Transverse colon (tissue), 4 donors: ENCODE data around the gene CCDC7. TPM values are rescaled to one million over a fixed set of nuclear protein-coding genes. Genes with fewer than 3 reads are reported as not detected.
"Not testable (repeated sequence)": the region's sequence is repeated elsewhere in the genome, so short reads cannot be mapped to it uniquely, and the experiment has no call there.

ENCODE experiments used
- DNase-seq: peaks from one replicate; pipeline ENCODE4 v3.0.0-alpha.2; 2019
- H3K27ac ChIP-seq, 4 donors: fragments of 200-600 bp; sonication (generic); 2 replicates each; pipeline ENCODE4 v1.5.1; 2016 to 2018; ENCODE audit warnings: inconsistent platforms in 4 of 4
- H3K27me3 ChIP-seq: fragments of 200-600 bp; sonication (generic); 2 replicates; pipeline ENCODE4 v1.5.1; 2017; ENCODE audit warnings: inconsistent platforms
- H3K36me3 ChIP-seq, 4 donors: fragments of 200-600 bp; sonication (generic); 2 replicates each; pipeline ENCODE4 v1.5.1; 2017 to 2019; ENCODE audit warnings: inconsistent platforms in 4 of 4
- H3K4me1 ChIP-seq, 4 donors: fragments of 200-600 bp; sonication (generic); 2 replicates each; pipeline ENCODE4 v1.5.1; 2017 to 2020; ENCODE audit warnings: inconsistent platforms in 4 of 4
- H3K4me3 ChIP-seq, 4 donors: fragments of 200-600 bp; sonication (generic); 1 replicate in 1 of 4; 2 replicates in 3 of 4; pipeline versions ENCODE4 v1.5.1 to v1.6.1; 2017 to 2019; ENCODE audit warnings: inconsistent platforms in 4 of 4
- H3K9me3 ChIP-seq, 2 donors: fragments of 200-600 bp; sonication (generic); 2 replicates each; pipeline ENCODE4 v1.5.1; 2017 to 2019; ENCODE audit warnings: inconsistent platforms in 2 of 2
- EP300 ChIP-seq: sonication (generic); formaldehyde crosslinking; IDR thresholded peaks from one replicate; pipeline ENCODE4 v1.6.1; 2017; ENCODE audit warnings: antibody characterized with exemption, low read depth
- POLR2A ChIP-seq: fragments of 450-650 bp; IDR thresholded peaks from one replicate; pipeline ENCODE4 v1.6.1; 2016; ENCODE audit warnings: antibody characterized with exemption, mild to moderate bottlenecking, moderate library complexity
- POLR2AphosphoS5 ChIP-seq, 3 donors: sonication (generic); formaldehyde crosslinking; IDR thresholded peaks; one replicate each; pipeline ENCODE4 v1.6.1; 2016; ENCODE audit warnings: antibody characterized with exemption in 3 of 3
- WGBS, 2 donors: methylation state at CpG; one replicate each; pipeline ENCODE4 v1.1.5; 2018; ENCODE audit warnings: low coverage in 1 of 2; 5-methylcytosine and 5-hydroxymethylcytosine counted together
- in situ Hi-C, 4 donors: fragments of 200-750 bp; cut with MboI; loops; one replicate each; pipeline versions ENCODE4 v1.15.0 to v1.15.1; 2017; ENCODE audit warnings: low sequenced_read_pairs in 3 of 4, low pct_ligation_motif_present in 1 of 4, low pct_unique_long_range_greater_than_20kb in 1 of 4
- intact Hi-C: fragments of 100-400 bp; cut with DNase I; formaldehyde crosslinking; loops from one replicate; pipeline ENCODE4 v1.15.1; 2023; ENCODE audit warnings: low total_unique reads
- total RNA-seq, 4 donors: library from RNA; depleted of rRNA; stranded (reverse); fragments of >200 nt; gene quantifications; one replicate each; pipeline ENCODE4 v1.1.0, GENCODE V29; 2016
- TF ChIP-seq, protein P1 (sequence below), 5 experiments: fragments of 200-600 bp in 3 of 5; fragments of 450-650 bp in 2 of 5; sonication (generic) in 3 of 5; IDR thresholded peaks; 1 replicate in 2 of 5; 2 replicates in 3 of 5; pipeline ENCODE4 v1.5.1; 2016 to 2017; ENCODE audit warnings: antibody characterized with exemption in 5 of 5, inconsistent platforms in 3 of 5, mild to moderate bottlenecking in 2 of 5, moderate library complexity in 1 of 5

Gene CCDC7
- total RNA-seq, 4 donors from 2014 or later: 4.8 to 17.6 (median 13.3) TPM

DNA sequence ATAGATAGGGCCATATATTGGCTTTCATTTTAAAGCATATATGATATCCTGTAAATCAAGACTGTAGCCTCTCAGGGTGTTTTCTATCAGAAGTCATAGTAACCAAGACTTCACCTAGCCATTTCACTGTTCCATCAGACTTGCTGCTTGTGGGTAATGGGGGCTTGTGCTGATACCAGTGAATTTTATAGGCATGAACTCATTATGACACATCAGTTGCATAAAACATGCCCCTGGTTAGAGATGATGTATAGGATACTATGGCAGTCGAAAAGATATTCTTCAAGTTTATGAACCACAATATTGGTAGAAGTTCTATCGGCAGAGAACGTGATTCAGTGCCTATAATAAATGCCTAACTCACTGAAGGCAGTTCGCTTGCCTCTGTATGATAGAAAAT lies 305.6 kb downstream of the CCDC7 start:
- no peak for DNase-seq
- WGBS, 2 donors: 66 to 90% methylated on average over 3 to 4 of the region's 4 CpGs
- TF ChIP-seq, protein P1, sequence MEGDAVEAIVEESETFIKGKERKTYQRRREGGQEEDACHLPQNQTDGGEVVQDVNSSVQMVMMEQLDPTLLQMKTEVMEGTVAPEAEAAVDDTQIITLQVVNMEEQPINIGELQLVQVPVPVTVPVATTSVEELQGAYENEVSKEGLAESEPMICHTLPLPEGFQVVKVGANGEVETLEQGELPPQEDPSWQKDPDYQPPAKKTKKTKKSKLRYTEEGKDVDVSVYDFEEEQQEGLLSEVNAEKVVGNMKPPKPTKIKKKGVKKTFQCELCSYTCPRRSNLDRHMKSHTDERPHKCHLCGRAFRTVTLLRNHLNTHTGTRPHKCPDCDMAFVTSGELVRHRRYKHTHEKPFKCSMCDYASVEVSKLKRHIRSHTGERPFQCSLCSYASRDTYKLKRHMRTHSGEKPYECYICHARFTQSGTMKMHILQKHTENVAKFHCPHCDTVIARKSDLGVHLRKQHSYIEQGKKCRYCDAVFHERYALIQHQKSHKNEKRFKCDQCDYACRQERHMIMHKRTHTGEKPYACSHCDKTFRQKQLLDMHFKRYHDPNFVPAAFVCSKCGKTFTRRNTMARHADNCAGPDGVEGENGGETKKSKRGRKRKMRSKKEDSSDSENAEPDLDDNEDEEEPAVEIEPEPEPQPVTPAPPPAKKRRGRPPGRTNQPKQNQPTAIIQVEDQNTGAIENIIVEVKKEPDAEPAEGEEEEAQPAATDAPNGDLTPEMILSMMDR (IDR thresholded peaks at IDR 0.05): no peak
- no peak for TF ChIP-seq POLR2AphosphoS5 (IDR thresholded peaks at IDR 0.05)
- no peak for TF ChIP-seq EP300
- TF ChIP-seq POLR2A: no peak
- Histone ChIP-seq H3K27ac (no peak overlapping the region), H3K36me3 (no peaks in the 10 kb centered on the region), H3K4me1 (no peaks in the 10 kb centered on the region), H3K27me3 (no peaks in the 10 kb centered on the region), H3K4me3 (no peak overlapping the region), H3K9me3 (peaks cover 6 to 7% of the 10 kb centered on the region in 2 donors)
- in situ Hi-C loops (no loop called here), intact Hi-C loops (no loop called here)

DNA sequence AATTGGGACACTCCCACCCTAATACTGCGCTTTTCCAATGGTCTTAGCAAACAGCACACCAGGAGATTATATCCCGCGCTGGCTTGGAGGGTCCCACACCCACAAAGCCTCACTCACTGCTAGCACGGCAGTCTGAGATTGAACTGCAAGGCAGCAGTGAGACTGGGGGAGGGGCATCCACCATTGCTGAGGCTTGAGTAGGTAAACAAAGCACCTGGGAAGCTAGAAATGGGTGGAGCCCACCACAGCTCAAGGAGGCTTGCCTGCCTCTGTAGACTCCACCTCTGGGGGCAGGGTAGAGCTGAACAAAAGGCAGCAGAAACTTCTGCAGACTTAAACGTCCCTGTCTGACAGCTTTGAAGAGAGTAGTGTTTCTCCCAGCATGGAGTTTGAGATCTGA lies 309.0 kb downstream of the CCDC7 start:
- H3K27me3 ChIP-seq, H3K4me3 ChIP-seq, H3K27ac ChIP-seq, H3K36me3 ChIP-seq, intact Hi-C loops, DNase-seq, H3K9me3 ChIP-seq, H3K4me1 ChIP-seq, in situ Hi-C loops: not testable (repeated sequence)
- 83% methylated on average over 5 of the region's 5 CpGs; no CpG with 5 or more reads in 1 of the 2 donors for WGBS, 2 donors

DNA sequence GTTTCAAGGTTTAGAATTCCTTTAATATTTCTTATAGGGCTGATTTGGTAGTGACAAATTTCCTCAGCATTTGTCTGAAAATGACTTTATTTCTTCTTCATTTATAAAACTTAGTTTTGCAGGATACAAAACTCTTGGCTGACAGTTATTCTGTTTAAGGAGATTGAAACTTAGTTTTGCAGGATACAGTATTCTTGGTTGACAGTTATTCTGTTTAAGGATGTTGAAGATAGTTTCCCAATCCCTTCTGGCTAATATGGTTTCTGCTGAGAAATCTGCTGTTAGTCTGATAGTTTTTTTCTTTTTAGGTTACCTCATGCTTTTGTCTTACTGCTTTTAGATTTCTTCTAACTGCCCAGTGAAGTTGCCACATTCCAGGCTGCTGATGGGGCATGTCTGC lies 325.3 kb downstream of the CCDC7 start:
- H3K27me3 ChIP-seq: no peaks in the 10 kb centered on the region
- TF ChIP-seq POLR2AphosphoS5 (IDR thresholded peaks at IDR 0.05): no peak
- TF ChIP-seq POLR2A: no peak
- no peak for TF ChIP-seq EP300
- TF ChIP-seq, protein P1 (IDR thresholded peaks at IDR 0.05): no peak
- no peaks in the 10 kb centered on the region for H3K4me1 ChIP-seq
- no peaks in the 10 kb centered on the region for H3K36me3 ChIP-seq
- no peak for DNase-seq
- intact Hi-C loops: no loop called here
- H3K27ac ChIP-seq: no peak overlapping the region
- in situ Hi-C loops: no loop called here
- peaks cover 0 to 22% of the 10 kb centered on the region in 2 donors for H3K9me3 ChIP-seq
- no peak overlapping the region for H3K4me3 ChIP-seq

DNA sequence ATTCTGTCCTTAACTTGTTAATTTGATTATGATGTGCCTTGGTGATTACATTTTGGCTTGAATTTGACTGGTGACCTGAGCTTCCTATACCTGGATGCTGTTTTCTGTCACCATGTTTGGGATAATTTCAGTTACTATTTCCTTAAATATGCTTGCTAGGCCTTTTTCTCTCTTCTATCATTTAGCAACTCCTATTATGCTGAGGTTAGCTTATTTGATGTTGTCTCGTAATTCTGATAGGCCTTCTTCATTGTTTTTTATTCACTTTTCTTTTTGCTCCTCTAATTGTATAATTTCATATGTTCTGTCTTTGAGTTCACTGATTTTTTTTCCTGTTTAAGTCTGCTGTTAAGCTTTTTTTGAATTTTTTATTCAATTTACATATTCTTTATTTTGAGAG lies 327.2 kb downstream of the CCDC7 start:
- Histone ChIP-seq H3K9me3 (peaks cover 0 to 22% of the 10 kb centered on the region in 2 donors), H3K27ac (no peak overlapping the region), H3K36me3 (no peaks in the 10 kb centered on the region), H3K4me1 (no peaks in the 10 kb centered on the region), H3K27me3 (no peaks in the 10 kb centered on the region), H3K4me3 (no peak overlapping the region)
- 67 to 86% methylated on average over 1 of the region's 1 CpG for WGBS, 2 donors
- TF ChIP-seq, protein P1 (IDR thresholded peaks at IDR 0.05): no peak
- TF ChIP-seq POLR2AphosphoS5 (IDR thresholded peaks at IDR 0.05): no peak
- no peak for TF ChIP-seq EP300
- no peak for TF ChIP-seq POLR2A
- in situ Hi-C loops: no loop called here
- intact Hi-C loops: no loop called here
- DNase-seq: no peak

DNA sequence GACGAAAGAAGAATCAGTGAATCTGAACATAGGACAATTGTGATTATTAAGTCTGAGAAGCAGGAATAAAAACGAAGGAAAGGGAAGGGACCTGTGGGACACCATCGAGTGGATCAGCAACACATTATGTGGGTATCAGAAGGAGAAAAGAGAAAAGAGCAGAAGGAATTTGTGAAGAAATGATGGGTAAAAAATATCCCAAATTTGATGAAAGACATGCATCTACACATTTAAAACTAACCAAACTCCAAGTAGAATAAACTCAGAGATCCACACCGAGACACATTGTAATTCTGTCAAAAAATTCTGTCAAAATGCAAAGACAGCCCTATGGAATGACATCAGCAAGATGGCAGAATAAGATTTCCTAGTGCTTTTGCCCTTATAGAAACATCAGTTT lies 341.0 kb downstream of the CCDC7 start:
- no peak for DNase-seq
- H3K4me3 ChIP-seq: no peak overlapping the region
- 85 to 92% methylated on average over 4 of the region's 4 CpGs for WGBS, 2 donors
- intact Hi-C loops (no loop called here), in situ Hi-C loops (loop anchor here in 1 of 4 donors (25.0 kb wide), 1 partner anchor 375 kb away; no protein-coding TSS in a partner anchor)
- TF ChIP-seq POLR2A (no peak), EP300 (no peak), POLR2AphosphoS5 (IDR thresholded peaks at IDR 0.05) (no peak)
- H3K36me3 ChIP-seq: no peaks in the 10 kb centered on the region
- H3K27me3 ChIP-seq: no peaks in the 10 kb centered on the region
- H3K4me1 ChIP-seq: no peaks in the 10 kb centered on the region
- H3K9me3 ChIP-seq: no peaks in the 10 kb centered on the region
- no peak overlapping the region for H3K27ac ChIP-seq
